B cell (primary cell): ENCODE measurements around the gene AXDND1. TPM values are rescaled to one million over a fixed set of nuclear protein-coding genes. Genes with fewer than 3 reads are reported as not detected.
"Not testable (repeated sequence)": the region's sequence is repeated elsewhere in the genome, so short reads cannot be mapped to it uniquely, and the experiment has no call there.

Experiments
- ATAC-seq: fragments of 200-7000 bp; cut with Tn5 transposase; one replicate; pipeline ENCODE4 v1.10.0; 2021; ENCODE audit warnings: low read depth, mild to moderate bottlenecking, moderate number of reproducible peaks, moderate library complexity
- CTCF ChIA-PET: fragments of 350-600 bp; sonication (Branson Sonifier 250); formaldehyde crosslinking; loops from one replicate; lab custom pipeline; 2021; ENCODE audit warnings: antibody characterized with exemption, inconsistent platforms; lab: Charles Lee
- POLR2A ChIA-PET: fragments of 350-600 bp; sonication (Branson Sonifier 250); formaldehyde crosslinking; loops from one replicate; lab custom pipeline; 2021; ENCODE audit warnings: antibody characterized with exemption; lab: Charles Lee
- DNase-seq: peaks from one replicate; pipeline ENCODE4 v3.0.0; 2013
- H2AFZ ChIP-seq: 2 replicates; pipeline ENCODE4 v1.6.1; 2012; ENCODE audit warnings: mild to moderate bottlenecking, low read depth, low read length; ENCODE audit not compliant: insufficient read depth, poor library complexity, severe bottlenecking
- H3K27ac ChIP-seq, 2 donors: 1 replicate in 1 of 2; 2 replicates in 1 of 2; pipeline ENCODE4 v1.5.1; 2012 to 2013; ENCODE audit warnings: low read length in 2 of 2, mild to moderate bottlenecking in 2 of 2, moderate library complexity in 1 of 2
- H3K27me3 ChIP-seq, 4 experiments: fragments of 200-600 bp in 1 of 4; sonication (generic) in 1 of 4; replicated peaks in 1 of 4; 1 replicate in 2 of 4; 2 replicates in 2 of 4; pipeline versions ENCODE4 v1.6.1 to v1.7.0; 2013 to 2016; ENCODE audit warnings: low read length in 3 of 4, mild to moderate bottlenecking in 2 of 4, mixed read lengths in 1 of 4, moderate library complexity in 1 of 4; ENCODE audit not compliant: insufficient read depth in 4 of 4, control insufficient read depth in 3 of 4; ENCODE audit errors: control extremely low read depth in 1 of 4
- H3K36me3 ChIP-seq, 2 experiments: replicated peaks in 1 of 2; 1 replicate in 1 of 2; 2 replicates in 1 of 2; pipeline versions ENCODE4 v1.6.1 to v1.7.1; 2013; ENCODE audit warnings: low read length in 1 of 2; ENCODE audit not compliant: insufficient read depth in 2 of 2, control insufficient read depth in 1 of 2; ENCODE audit errors: control extremely low read depth in 1 of 2, extremely low read depth in 1 of 2
- H3K4me1 ChIP-seq, 2 donors: fragments of 200-600 bp in 1 of 2; sonication (generic) in 1 of 2; 1 replicate in 1 of 2; 2 replicates in 1 of 2; pipeline versions ENCODE4 v1.5.1 to v1.6.1; 2013 to 2017; ENCODE audit warnings: low read length in 2 of 2; ENCODE audit not compliant: control insufficient read depth in 2 of 2, insufficient read depth in 2 of 2
- H3K4me2 ChIP-seq: replicated peaks from 2 replicates; pipeline ENCODE3; 2012; ENCODE audit warnings: mild to moderate bottlenecking, low read depth, low read length; ENCODE audit not compliant: poor library complexity, severe bottlenecking
- H3K4me3 ChIP-seq, 5 experiments: fragments of 200-600 bp in 1 of 5; sonication (generic) in 1 of 5; 1 replicate in 3 of 5; 2 replicates in 2 of 5; pipeline versions ENCODE4 v1.5.1 to v1.7.0; 2011 to 2016; ENCODE audit warnings: low read length in 4 of 5, mild to moderate bottlenecking in 4 of 5, low read depth in 2 of 5, control low read depth in 1 of 5, moderate library complexity in 1 of 5; ENCODE audit not compliant: insufficient read depth in 1 of 5; ENCODE audit errors: control extremely low read depth in 1 of 5, extremely low read depth in 1 of 5
- H3K79me2 ChIP-seq: fragments of 200-600 bp; sonication (generic); one replicate; pipeline ENCODE4 v1.6.0; 2016; ENCODE audit warnings: low read length; ENCODE audit not compliant: control insufficient read depth, insufficient read depth
- H3K9ac ChIP-seq: fragments of 200-600 bp; sonication (generic); 2 replicates; pipeline ENCODE4 v1.6.1; 2017; ENCODE audit warnings: mild to moderate bottlenecking, low read length, moderate library complexity
- H3K9me3 ChIP-seq, 3 donors: one replicate each; pipeline versions ENCODE4 v1.6.1 to v1.7.1; 2013; ENCODE audit warnings: low read length in 2 of 3; ENCODE audit not compliant: control insufficient read depth in 2 of 3, insufficient read depth in 1 of 3; ENCODE audit errors: control extremely low read depth in 1 of 3
- H4K20me1 ChIP-seq: 2 replicates; pipeline ENCODE4 v1.6.0; 2012; ENCODE audit warnings: mild to moderate bottlenecking, low read length; ENCODE audit not compliant: insufficient read depth, control insufficient read depth, poor library complexity, severe bottlenecking
- H3K27ac Mint-ChIP-seq: one replicate; pipeline ENCODE4 v1.8.0; 2021; ENCODE audit warnings: mixed read lengths
- H3K27me3 Mint-ChIP-seq: one replicate; pipeline ENCODE4 v1.8.0; 2021; ENCODE audit warnings: mixed read lengths
- H3K4me1 Mint-ChIP-seq: one replicate; pipeline ENCODE4 v1.8.0; 2021; ENCODE audit warnings: mixed read lengths
- H3K4me3 Mint-ChIP-seq: one replicate; pipeline ENCODE4 v1.8.0; 2021; ENCODE audit warnings: mixed read lengths
- H3K9me3 Mint-ChIP-seq: one replicate; pipeline ENCODE4 v1.8.0; 2022; ENCODE audit warnings: mixed read lengths; ENCODE audit not compliant: insufficient read depth
- CTCF ChIP-seq: fragments of 200-600 bp; IDR thresholded peaks from one replicate; pipeline ENCODE4 v1.8.0; 2022; ENCODE audit warnings: antibody characterized with exemption, mild to moderate bottlenecking
- EZH2 ChIP-seq: IDR thresholded peaks from 2 replicates; pipeline ENCODE4 v1.6.1; 2012; ENCODE audit warnings: borderline replicate concordance, low read depth, mild to moderate bottlenecking, moderate library complexity, low read length; ENCODE audit not compliant: insufficient read depth, poor library complexity, severe bottlenecking
- WGBS: methylation state at CpG from one replicate; pipeline ENCODE4 v1.1.5; 2013; ENCODE audit warnings: missing lambda C conversion rate; ENCODE audit not compliant: insufficient coverage; 5-methylcytosine and 5-hydroxymethylcytosine counted together
- intact Hi-C: fragments of 100-400 bp; cut with micrococcal nuclease; formaldehyde crosslinking; loops from one replicate; pipeline ENCODE4 v1.10.0; 2022
- polyA plus RNA-seq: library from polyadenylated mRNA; depleted of rRNA; stranded (reverse); fragments of >200 nt; gene quantifications from 2 replicates; pipeline ENCODE4 v1.2.3, GENCODE V29; 2012
- total RNA-seq, 2 donors: library from RNA; stranded (reverse); fragments of 120-200 nt in 1 of 2; gene quantifications; 1 replicate in 1 of 2; 2 replicates in 1 of 2; pipeline versions ENCODE4 v1.2.3 to v1.2.4, GENCODE V29; 2013 to 2022

Gene AXDND1
- total and polyA plus RNA-seq, 2 donors (not counting 1 experiment from before 2014, with no cell fraction given), result 0.40 to 1.1 TPM

- H4K20me1 ChIP-seq, result no peaks in the 10 kb centered on the region
- no peak for DNase-seq
- no peaks in the 10 kb centered on the region for H3K79me2 ChIP-seq
- Mint-ChIP-seq H3K4me1 (no peaks in the 10 kb centered on the region), H3K4me3 (no peak overlapping the region), H3K9me3 (no peaks in the 10 kb centered on the region), H3K27me3 (peaks cover 6% of the 10 kb centered on the region), H3K27ac (no peak overlapping the region)
- no peak overlapping the region for H2AFZ ChIP-seq
- intact Hi-C loops, result no loop called here
- no peaks in the 10 kb centered on the region for H3K36me3 ChIP-seq
- H3K27ac ChIP-seq, result no peak overlapping the region
- H3K27me3 ChIP-seq, result no peaks in the 10 kb centered on the region
- ATAC-seq, result no peak
- H3K4me3 ChIP-seq, result no peak overlapping the region
- no peak for TF ChIP-seq EZH2
- no peak for TF ChIP-seq CTCF
- no peak overlapping the region for H3K9ac ChIP-seq
- WGBS, result 95% methylated on average over 6 of the region's 14 CpGs
- no peak overlapping the region for H3K4me2 ChIP-seq
- no peaks in the 10 kb centered on the region for H3K4me1 ChIP-seq
- peaks cover 0 to 3% (median 0%) of the 10 kb centered on the region in 3 donors for H3K9me3 ChIP-seq
- ChIA-PET POLR2A (no interaction called here), CTCF (interaction anchor here (1.3 to 1.6 kb wide), 2 partner anchors 369 to 1138 kb away, joined by 3 to 5 read pairs; no protein-coding TSS in a partner anchor)
These were observed 82.8 kb downstream of the AXDND1 start for GRCh38 chr1:179448437-179449149.

GRCh38 chr1:179459606-179460206 is 93.9 kb downstream of the AXDND1 start:
- not testable (repeated sequence) for ATAC-seq

More at GRCh38 chr1:179459606-179460206, 93.9 kb downstream of the AXDND1 start:
- H3K27me3 Mint-ChIP-seq, CTCF ChIA-PET, H3K4me2 ChIP-seq, DNase-seq, H3K4me1 ChIP-seq, H2AFZ ChIP-seq, H3K9me3 ChIP-seq, H3K4me1 Mint-ChIP-seq, H3K27ac Mint-ChIP-seq, H3K9ac ChIP-seq, H3K4me3 ChIP-seq, intact Hi-C loops, H4K20me1 ChIP-seq, H3K36me3 ChIP-seq, H3K79me2 ChIP-seq, H3K27ac ChIP-seq, H3K9me3 Mint-ChIP-seq, POLR2A ChIA-PET, H3K4me3 Mint-ChIP-seq, H3K27me3 ChIP-seq: not testable (repeated sequence)
- peak; percentile 22 for TF ChIP-seq CTCF
- WGBS, result no CpG with 5 or more reads among the region's 2 CpGs
